IMR-90 (cell line): ENCODE results near the gene C3orf80.

Experiments
- CEBPB ChIP-seq: IDR thresholded peaks from 2 replicates; pipeline ENCODE4 v1.6.1; 2012; ENCODE audit warnings: low read depth, low read length, improper control_type of control experiment
- CTCF ChIP-seq: conservative IDR thresholded peaks from 2 replicates; pipeline ENCODE4 v1.5.1; 2012; ENCODE audit warnings: mild to moderate bottlenecking, low read depth, low read length, improper control_type of control experiment
- NFE2L2 ChIP-seq: fragments of 150-350 bp; IDR thresholded peaks from 2 replicates; pipeline ENCODE4 v1.6.1; 2016; ENCODE audit warnings: low read depth, mild to moderate bottlenecking, low read length
- RAD21 ChIP-seq: IDR thresholded peaks from 2 replicates; pipeline ENCODE4 v1.6.1; 2012; ENCODE audit warnings: low read length, improper control_type of control experiment

- TF ChIP-seq RAD21 (no peak), CTCF (no peak), NFE2L2 (no peak), CEBPB (no peak)
These were observed 22.5 kb downstream of the C3orf80 start for GRCh38 chr3:160247766-160248165.
